ENCODE data around the gene ITPR2. TPM values are rescaled to one million over a fixed set of nuclear protein-coding genes. Genes with fewer than 3 reads are reported as not detected.

The ITPR2 gene
- total RNA-seq, 2 experiments from 2014 or later = 33.5 to 34.6 TPM

DNA sequence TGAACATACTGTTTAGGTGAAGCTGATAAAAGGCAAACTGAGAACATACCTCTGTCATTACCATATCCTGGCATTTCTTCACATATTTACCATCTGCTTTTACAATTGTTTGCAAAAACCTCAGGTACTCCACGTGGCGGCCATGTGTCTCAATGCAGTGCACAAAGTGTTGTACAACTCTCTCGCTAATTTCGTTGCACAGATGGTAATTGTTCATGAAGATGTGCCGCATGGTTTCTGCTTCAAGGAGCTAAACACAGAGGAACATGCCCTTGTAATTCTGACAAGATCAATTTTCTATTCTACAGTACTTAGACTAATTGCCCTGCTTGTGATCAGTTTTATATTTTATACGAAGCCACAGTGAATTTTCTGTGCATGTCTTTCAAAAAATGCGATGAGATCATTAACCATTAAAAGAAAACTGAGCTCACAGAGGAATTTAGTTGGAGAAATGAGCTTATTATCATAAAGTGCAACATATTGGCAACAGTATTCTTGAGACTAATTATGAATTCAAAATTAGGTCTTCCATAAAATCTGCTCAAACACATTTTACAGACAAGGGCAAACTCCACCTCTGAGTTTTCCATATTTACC, 233.8 kb downstream of the ITPR2 start:
- Mint-ChIP-seq H3K4me1 (ENCODE audit: low read depth) (no peaks in the 10 kb centered on the region), H3K36me3 (ENCODE audit: low read depth) (peaks cover 32% of the 10 kb centered on the region), H3K27me3 (ENCODE audit: low read depth) (no peaks in the 10 kb centered on the region), H3K9me3 (ENCODE audit: insufficient read depth) (no peaks in the 10 kb centered on the region), H3K27ac (no peak overlapping the region), H3K4me3 (no peak overlapping the region)
- ATAC-seq (no peak), DNase-seq (no peak)
- POLR2A ChIA-PET = no interaction called here
- CTCF ChIA-PET = interaction anchor here (1.2 kb wide), 1 partner anchor 14 kb away, joined by 3 read pairs; no protein-coding TSS in a partner anchor

DNA sequence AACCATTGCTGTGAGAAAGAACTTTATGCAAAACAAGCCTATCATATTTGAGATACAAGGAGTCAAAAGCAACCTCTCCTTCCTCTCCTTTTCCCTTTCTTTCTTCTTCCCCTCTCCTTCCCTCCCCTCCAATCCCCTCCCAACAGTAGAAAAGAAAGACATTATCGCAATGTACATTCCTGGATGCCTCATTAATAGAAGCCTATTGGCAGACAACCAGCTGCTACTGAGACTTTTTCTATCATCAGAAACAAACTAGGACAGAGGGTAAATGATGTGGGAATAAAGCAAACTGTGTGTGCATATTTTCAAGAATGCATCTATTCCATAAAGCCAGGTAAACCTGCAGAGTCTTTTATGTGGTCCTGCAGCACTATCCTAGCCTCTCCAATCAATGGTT, 237.2 kb downstream of the ITPR2 start:
- Mint-ChIP-seq H3K27ac (no peak overlapping the region), H3K9me3 (ENCODE audit: insufficient read depth) (no peaks in the 10 kb centered on the region), H3K36me3 (ENCODE audit: low read depth) (peaks cover 44% of the 10 kb centered on the region), H3K27me3 (ENCODE audit: low read depth) (no peaks in the 10 kb centered on the region), H3K4me1 (ENCODE audit: low read depth) (no peaks in the 10 kb centered on the region), H3K4me3 (no peak overlapping the region)
- ChIA-PET POLR2A (no interaction called here), CTCF (interaction anchor here (2.2 kb wide), 1 partner anchor 18 kb away, joined by 8 read pairs; no protein-coding TSS in a partner anchor)
- DNase-seq (no peak), ATAC-seq (no peak)

DNA sequence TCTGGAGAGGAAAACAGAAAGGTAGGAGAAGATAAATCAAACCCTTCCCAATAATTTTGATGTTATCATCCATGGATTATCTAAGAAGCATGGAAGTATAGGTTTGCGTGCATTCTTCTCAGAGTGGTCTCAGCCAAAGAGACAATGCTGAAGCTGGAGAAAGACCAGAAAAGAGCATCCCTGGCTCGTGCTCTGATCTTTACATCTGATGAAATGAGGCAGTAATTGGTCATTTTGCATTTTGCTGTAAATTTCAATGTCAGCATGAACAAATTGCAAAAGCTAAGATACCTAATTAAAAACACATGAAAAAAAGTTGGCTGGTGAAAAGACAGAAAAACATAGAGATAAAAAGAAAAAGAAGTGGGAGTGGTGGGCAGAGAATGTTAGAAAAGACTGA, 252.4 kb downstream of the ITPR2 start:
- peaks cover 11% of the 10 kb centered on the region for H3K4me1 Mint-ChIP-seq (ENCODE audit: low read depth)
- H3K4me3 Mint-ChIP-seq = no peak overlapping the region
- peaks cover 8% of the 10 kb centered on the region for H3K36me3 Mint-ChIP-seq (ENCODE audit: low read depth)
- no peaks in the 10 kb centered on the region for H3K27me3 Mint-ChIP-seq (ENCODE audit: low read depth)
- ChIA-PET POLR2A (no interaction called here), CTCF (no interaction called here)
- ATAC-seq (no peak), DNase-seq (no peak)
- no peaks in the 10 kb centered on the region for H3K9me3 Mint-ChIP-seq (ENCODE audit: insufficient read depth)
- H3K27ac Mint-ChIP-seq = no peak overlapping the region

DNA sequence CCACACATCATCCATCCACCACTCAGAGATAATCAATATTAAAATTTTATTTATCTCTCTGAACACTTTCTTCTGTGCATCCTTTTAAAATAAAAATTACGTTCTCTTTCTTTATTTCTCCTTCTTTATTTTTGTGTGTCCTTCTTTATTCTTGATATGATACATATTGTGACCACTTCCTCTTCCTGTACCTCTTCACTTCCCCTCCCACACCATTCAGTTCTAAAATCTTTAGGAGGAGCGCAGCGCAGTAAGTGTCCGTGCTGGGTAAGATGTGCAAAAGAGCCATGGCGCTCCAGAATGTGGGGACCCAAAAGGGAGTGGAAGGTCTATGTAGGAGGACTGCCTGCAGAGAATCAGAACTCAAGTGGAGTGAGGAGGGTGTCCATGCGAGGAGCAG, 256.7 kb downstream of the ITPR2 start:
- no peaks in the 10 kb centered on the region for H3K9me3 Mint-ChIP-seq (ENCODE audit: insufficient read depth)
- H3K27me3 Mint-ChIP-seq (ENCODE audit: low read depth) = no peaks in the 10 kb centered on the region
- peaks cover 15% of the 10 kb centered on the region for H3K4me1 Mint-ChIP-seq (ENCODE audit: low read depth)
- POLR2A ChIA-PET = no interaction called here
- CTCF ChIA-PET = no interaction called here
- ATAC-seq (no peak), DNase-seq (no peak)
- no peak overlapping the region for H3K27ac Mint-ChIP-seq
- peaks cover 13% of the 10 kb centered on the region for H3K36me3 Mint-ChIP-seq (ENCODE audit: low read depth)
- no peak overlapping the region for H3K4me3 Mint-ChIP-seq

DNA sequence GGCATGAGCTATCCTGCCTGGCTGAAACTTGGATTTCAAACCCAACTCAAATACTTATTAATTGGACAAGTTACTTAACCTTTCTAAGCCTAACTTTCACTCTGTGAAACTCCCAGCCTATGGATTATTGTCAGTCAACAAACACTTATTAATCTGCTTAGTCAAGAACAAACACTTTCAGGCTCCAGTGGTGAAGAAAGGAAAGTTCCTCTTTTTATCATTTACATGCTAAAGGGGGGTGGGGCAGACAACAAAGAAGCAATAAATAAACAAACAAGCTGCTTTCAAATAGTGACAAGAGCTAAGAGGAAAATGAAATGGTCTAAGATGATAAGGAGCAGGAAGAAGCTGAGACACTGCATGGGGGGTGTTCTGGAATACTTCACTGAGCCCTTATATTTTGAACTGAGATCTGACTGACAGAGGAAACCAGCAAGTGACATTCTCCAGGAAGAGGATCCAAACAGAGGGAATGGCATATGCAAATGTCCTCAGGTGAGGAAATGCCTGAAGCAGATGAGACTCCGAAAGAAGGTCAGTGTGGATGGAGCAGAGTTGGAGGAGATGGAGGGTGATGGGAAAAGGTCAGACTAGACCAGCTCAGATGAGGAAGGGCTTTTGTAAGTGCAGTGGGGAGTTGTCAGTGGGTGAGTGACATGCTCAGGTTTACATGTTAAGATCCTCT, 259.6 kb downstream of the ITPR2 start:
- no peak for ATAC-seq
- H3K9me3 Mint-ChIP-seq (ENCODE audit: insufficient read depth) = no peaks in the 10 kb centered on the region
- ChIA-PET CTCF (no interaction called here), POLR2A (no interaction called here)
- H3K36me3 Mint-ChIP-seq (ENCODE audit: low read depth) = peaks cover 13% of the 10 kb centered on the region
- peak overlapping the region; percentile 2 for H3K27ac Mint-ChIP-seq
- no peaks in the 10 kb centered on the region for H3K27me3 Mint-ChIP-seq (ENCODE audit: low read depth)
- H3K4me3 Mint-ChIP-seq = no peak overlapping the region
- no peak for DNase-seq
- H3K4me1 Mint-ChIP-seq (ENCODE audit: low read depth) = peaks cover 15% of the 10 kb centered on the region

DNA sequence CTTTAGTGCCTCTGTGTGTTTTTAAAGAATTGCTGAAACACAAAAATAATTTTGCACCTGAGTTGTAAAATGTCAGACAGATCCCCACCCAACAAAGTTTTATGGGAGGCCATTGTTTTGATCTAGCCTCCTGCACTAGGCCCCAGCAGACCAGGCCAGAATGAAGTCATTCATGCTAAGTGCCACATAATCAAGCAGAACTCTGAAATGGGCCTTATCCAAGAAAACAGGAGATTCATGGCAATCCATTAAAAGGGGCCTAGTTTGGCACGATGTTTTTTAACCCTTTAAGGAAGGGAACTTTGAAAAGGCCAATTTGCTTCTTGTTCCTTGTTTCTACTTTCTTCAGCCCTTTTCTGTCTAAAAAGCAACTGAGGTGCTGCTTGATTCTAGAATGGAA, 260.9 kb downstream of the ITPR2 start:
- no peaks in the 10 kb centered on the region for H3K9me3 Mint-ChIP-seq (ENCODE audit: insufficient read depth)
- ChIA-PET CTCF (no interaction called here), POLR2A (no interaction called here)
- DNase-seq (no peak), ATAC-seq (no peak)
- H3K36me3 Mint-ChIP-seq (ENCODE audit: low read depth) = peaks cover 12% of the 10 kb centered on the region
- H3K4me3 Mint-ChIP-seq = no peak overlapping the region
- peaks cover 15% of the 10 kb centered on the region for H3K4me1 Mint-ChIP-seq (ENCODE audit: low read depth)
- H3K27ac Mint-ChIP-seq = no peak overlapping the region
- H3K27me3 Mint-ChIP-seq (ENCODE audit: low read depth) = no peaks in the 10 kb centered on the region

DNA sequence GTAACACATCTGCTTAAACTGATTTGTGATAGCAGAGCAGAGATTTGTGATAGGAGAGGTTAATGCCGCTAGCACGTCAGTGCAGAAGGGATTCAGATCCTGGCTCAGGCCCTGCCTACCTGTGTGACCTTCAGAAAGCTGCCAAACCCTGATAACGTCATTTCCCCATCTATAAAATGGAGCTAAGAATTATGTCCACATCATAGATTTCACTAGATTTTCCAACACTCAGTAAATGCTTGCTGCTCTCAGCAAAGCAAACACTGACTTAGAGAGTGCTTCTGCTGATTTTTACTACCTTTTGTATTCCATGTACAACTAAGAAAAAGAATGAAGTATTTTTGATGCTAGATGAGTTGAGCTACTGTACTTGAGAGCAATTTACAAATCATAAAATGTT, 261.4 kb downstream of the ITPR2 start:
- Mint-ChIP-seq H3K36me3 (ENCODE audit: low read depth) (peaks cover 9% of the 10 kb centered on the region), H3K4me3 (no peak overlapping the region), H3K4me1 (ENCODE audit: low read depth) (peaks cover 12% of the 10 kb centered on the region), H3K27me3 (ENCODE audit: low read depth) (no peaks in the 10 kb centered on the region), H3K27ac (no peak overlapping the region), H3K9me3 (ENCODE audit: insufficient read depth) (no peaks in the 10 kb centered on the region)
- ATAC-seq (no peak), DNase-seq (no peak)
- ChIA-PET POLR2A (no interaction called here), CTCF (interaction anchor here (1.4 kb wide), 1 partner anchor 11 kb away, joined by 3 read pairs; no protein-coding TSS in a partner anchor)

DNA sequence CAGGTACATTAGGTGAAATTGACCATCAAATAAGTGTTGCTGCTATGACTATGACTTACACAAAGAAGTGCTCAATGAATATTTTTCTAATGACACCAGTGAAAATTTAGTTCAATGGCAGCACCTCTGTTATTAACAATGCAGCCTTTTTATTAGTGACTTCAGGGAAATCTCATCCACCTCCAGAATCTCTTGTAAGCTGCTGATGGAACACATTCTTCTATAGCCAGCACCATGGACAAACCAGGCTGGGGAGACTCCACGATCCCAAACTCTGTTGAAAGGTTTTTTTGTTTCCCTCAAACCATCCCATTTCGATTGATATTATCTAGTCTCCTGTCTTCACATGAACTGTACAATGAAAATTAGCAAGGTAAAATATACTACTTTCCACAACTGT, 265.9 kb downstream of the ITPR2 start:
- ChIA-PET CTCF (no interaction called here), POLR2A (no interaction called here)
- Mint-ChIP-seq H3K27ac (no peak overlapping the region), H3K27me3 (ENCODE audit: low read depth) (no peaks in the 10 kb centered on the region), H3K4me1 (ENCODE audit: low read depth) (no peaks in the 10 kb centered on the region), H3K4me3 (no peak overlapping the region), H3K36me3 (ENCODE audit: low read depth) (peaks cover 3% of the 10 kb centered on the region), H3K9me3 (ENCODE audit: insufficient read depth) (no peaks in the 10 kb centered on the region)
- DNase-seq = no peak
- ATAC-seq = no peak

DNA sequence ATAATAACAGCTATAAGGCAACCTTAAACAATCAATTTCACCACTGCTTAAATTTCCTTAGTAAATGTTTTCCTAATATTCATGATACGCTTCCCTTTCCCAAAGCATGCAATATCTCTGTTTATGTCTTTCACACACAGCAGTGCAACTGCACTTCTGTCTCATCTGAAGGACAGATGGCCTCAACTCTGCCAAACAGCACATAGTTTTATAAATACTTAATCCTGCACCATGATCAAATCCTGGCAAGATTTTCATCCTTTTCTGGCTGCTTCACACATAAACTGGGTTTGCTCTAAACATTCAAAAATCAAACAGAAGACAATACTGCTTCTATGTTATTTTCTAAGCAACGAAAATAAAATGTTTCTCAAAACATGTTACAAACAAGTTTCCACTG, 266.3 kb downstream of the ITPR2 start:
- Mint-ChIP-seq H3K9me3 (ENCODE audit: insufficient read depth) (no peaks in the 10 kb centered on the region), H3K27ac (no peak overlapping the region), H3K4me1 (ENCODE audit: low read depth) (no peaks in the 10 kb centered on the region), H3K27me3 (ENCODE audit: low read depth) (no peaks in the 10 kb centered on the region), H3K4me3 (no peak overlapping the region), H3K36me3 (ENCODE audit: low read depth) (peaks cover 6% of the 10 kb centered on the region)
- ChIA-PET POLR2A (no interaction called here), CTCF (no interaction called here)
- ATAC-seq (no peak), DNase-seq (no peak)

DNA sequence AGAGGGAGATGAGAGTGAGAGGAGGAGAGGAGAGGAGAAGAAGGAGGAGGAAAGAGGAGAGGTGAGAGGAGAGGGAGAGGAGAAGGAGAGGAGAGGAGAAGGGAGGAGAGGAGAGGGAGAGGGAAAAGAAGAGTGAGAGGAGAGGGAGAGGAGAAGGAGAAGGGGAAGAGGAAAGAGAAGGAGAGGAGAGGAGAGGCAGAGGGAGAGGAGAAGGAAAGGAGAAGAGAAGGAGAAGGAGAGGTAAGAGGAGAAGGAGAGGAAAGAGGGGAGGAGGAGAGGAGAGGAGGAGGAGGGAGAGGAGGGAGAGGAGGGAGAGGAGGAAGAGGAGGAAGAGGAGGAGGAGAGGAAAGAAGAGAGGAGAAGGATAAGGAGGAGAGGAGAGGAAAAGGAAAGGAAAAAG, 266.8 kb downstream of the ITPR2 start:
- Mint-ChIP-seq H3K9me3 (ENCODE audit: insufficient read depth) (no peaks in the 10 kb centered on the region), H3K27ac (no peak overlapping the region), H3K36me3 (ENCODE audit: low read depth) (peaks cover 6% of the 10 kb centered on the region), H3K4me1 (ENCODE audit: low read depth) (no peaks in the 10 kb centered on the region), H3K27me3 (ENCODE audit: low read depth) (no peaks in the 10 kb centered on the region), H3K4me3 (no peak overlapping the region)
- ATAC-seq (no peak), DNase-seq (no peak)
- CTCF ChIA-PET = no interaction called here
- POLR2A ChIA-PET = no interaction called here

DNA sequence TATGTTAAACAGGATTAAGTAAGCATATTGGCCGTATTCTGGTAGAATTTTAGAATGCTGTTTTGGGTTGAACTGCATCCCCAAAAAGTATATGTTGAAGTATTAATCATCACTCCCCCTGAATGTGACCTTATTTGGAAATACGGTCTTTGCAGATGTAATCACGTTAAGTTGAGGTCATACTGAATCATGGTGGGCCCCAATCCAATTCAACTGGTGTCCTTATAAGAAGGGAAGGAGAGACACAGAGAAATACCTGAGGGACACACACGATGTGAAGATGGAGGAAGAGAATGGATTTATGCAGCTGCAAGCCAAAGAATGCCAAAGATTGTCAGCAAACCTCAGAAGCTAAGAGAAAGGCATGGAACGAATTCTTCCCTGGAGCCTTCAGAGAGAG, 268.6 kb downstream of the ITPR2 start:
- Mint-ChIP-seq H3K27me3 (ENCODE audit: low read depth) (no peaks in the 10 kb centered on the region), H3K36me3 (ENCODE audit: low read depth) (peaks cover 6% of the 10 kb centered on the region), H3K4me1 (ENCODE audit: low read depth) (no peaks in the 10 kb centered on the region), H3K4me3 (no peak overlapping the region), H3K27ac (no peak overlapping the region), H3K9me3 (ENCODE audit: insufficient read depth) (no peaks in the 10 kb centered on the region)
- ChIA-PET CTCF (interaction anchor here (1.0 to 1.3 kb wide), 2 partner anchors 19 to 50 kb away, joined by 3 read pairs; no protein-coding TSS in a partner anchor), POLR2A (no interaction called here)
- ATAC-seq = no peak
- DNase-seq = no peak

DNA sequence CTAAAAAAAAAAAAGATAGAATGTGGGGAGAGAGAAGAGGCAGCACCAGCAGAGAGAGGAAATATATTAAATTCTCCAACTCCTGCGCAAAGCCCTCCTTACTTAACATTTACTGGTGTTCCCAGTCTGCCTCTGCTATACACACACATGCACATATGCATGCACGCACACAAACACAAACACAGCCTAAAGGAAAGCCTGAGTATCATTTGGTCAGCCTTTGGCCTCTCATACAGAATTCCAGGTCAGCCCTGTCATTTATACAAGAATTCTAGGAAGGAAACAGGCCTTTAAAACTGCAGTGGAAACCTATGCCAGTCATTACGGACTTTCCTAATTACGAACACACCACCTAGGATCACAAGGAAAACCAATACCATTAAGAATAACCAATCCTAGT, 269.4 kb downstream of the ITPR2 start:
- H3K9me3 Mint-ChIP-seq (ENCODE audit: insufficient read depth) = no peaks in the 10 kb centered on the region
- H3K27ac Mint-ChIP-seq = no peak overlapping the region
- no peak for DNase-seq
- no peak overlapping the region for H3K4me3 Mint-ChIP-seq
- peaks cover 6% of the 10 kb centered on the region for H3K36me3 Mint-ChIP-seq (ENCODE audit: low read depth)
- ATAC-seq = no peak
- H3K4me1 Mint-ChIP-seq (ENCODE audit: low read depth) = no peaks in the 10 kb centered on the region
- CTCF ChIA-PET = no interaction called here
- H3K27me3 Mint-ChIP-seq (ENCODE audit: low read depth) = no peaks in the 10 kb centered on the region
- POLR2A ChIA-PET = no interaction called here

DNA sequence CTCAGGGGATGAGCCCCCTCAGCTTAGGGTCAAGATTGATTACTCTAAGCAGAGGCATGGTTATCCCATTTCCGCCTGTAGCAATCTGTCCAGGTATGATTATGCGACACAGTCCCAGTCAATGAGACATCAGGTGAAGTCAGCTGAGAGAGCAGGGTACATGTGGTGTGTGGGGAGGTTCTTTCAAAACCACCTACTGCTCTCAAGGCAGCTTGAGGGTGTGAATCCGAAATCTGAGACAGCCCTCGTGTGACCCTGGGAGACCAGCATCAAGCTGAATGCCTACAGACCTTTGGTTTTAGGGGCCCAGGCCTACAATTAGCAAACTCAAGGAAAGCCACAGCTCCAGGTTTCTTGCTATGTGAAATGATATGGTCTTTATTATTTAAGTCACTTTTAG, 275.7 kb downstream of the ITPR2 start:
- no peaks in the 10 kb centered on the region for H3K9me3 Mint-ChIP-seq (ENCODE audit: insufficient read depth)
- DNase-seq (no peak), ATAC-seq (no peak)
- H3K27me3 Mint-ChIP-seq (ENCODE audit: low read depth) = no peaks in the 10 kb centered on the region
- POLR2A ChIA-PET = no interaction called here
- CTCF ChIA-PET = no interaction called here
- peaks cover 15% of the 10 kb centered on the region for H3K36me3 Mint-ChIP-seq (ENCODE audit: low read depth)
- no peak overlapping the region for H3K4me3 Mint-ChIP-seq
- H3K27ac Mint-ChIP-seq = no peak overlapping the region
- H3K4me1 Mint-ChIP-seq (ENCODE audit: low read depth) = peaks cover 14% of the 10 kb centered on the region
